PC-3 (cell line): ENCODE measurements around the gene TYMS.

Source experiments
- EZH2 ChIP-seq: fragments of 300-600 bp; sonication (generic); IDR thresholded peaks from one replicate; pipeline ENCODE4 v1.6.1; 2017; ENCODE audit warnings: antibody characterized with exemption, mild to moderate bottlenecking, low read length; ENCODE audit not compliant: unreplicated experiment
- EZH2phosphoT487 ChIP-seq: fragments of 300-600 bp; sonication (generic); IDR thresholded peaks from 2 replicates; pipeline ENCODE4 v1.6.1; 2018; ENCODE audit warnings: mild to moderate bottlenecking, antibody characterized with exemption, low read length, borderline replicate concordance
- TF ChIP-seq, protein P1 (sequence below): fragments of 300-600 bp; sonication (generic); conservative IDR thresholded peaks from 2 replicates; pipeline ENCODE4 v1.5.1; 2017; ENCODE audit warnings: antibody characterized with exemption, low read depth, mild to moderate bottlenecking, low read length

DNA sequence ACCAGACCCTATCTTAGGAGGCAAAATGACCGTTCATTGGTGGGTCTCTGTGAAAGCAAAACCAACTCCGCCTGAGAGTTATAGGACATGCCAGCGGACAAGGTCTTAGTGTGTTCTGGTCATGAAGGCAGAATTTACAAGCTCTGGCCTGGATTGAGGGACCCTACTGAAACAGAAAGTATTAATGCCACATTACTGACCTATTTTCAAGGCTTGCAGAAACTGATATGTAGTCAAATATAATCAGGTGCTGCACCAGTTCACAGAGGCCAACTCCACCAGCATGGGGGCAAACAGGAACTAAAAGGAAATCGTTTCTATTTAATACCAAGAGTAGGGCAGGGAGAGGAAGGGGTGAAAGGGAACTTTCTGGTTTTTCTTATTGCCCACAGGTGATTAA, 19.7 kb downstream of the TYMS start:
- TF ChIP-seq, protein P1, sequence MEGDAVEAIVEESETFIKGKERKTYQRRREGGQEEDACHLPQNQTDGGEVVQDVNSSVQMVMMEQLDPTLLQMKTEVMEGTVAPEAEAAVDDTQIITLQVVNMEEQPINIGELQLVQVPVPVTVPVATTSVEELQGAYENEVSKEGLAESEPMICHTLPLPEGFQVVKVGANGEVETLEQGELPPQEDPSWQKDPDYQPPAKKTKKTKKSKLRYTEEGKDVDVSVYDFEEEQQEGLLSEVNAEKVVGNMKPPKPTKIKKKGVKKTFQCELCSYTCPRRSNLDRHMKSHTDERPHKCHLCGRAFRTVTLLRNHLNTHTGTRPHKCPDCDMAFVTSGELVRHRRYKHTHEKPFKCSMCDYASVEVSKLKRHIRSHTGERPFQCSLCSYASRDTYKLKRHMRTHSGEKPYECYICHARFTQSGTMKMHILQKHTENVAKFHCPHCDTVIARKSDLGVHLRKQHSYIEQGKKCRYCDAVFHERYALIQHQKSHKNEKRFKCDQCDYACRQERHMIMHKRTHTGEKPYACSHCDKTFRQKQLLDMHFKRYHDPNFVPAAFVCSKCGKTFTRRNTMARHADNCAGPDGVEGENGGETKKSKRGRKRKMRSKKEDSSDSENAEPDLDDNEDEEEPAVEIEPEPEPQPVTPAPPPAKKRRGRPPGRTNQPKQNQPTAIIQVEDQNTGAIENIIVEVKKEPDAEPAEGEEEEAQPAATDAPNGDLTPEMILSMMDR = no peak
- TF ChIP-seq EZH2 = no peak
- TF ChIP-seq EZH2phosphoT487 = no peak
